SK-N-MC (cell line): ENCODE results near the gene SH3PXD2A.

Experiments
- EZH2 ChIP-seq: fragments of 200-600 bp; sonication (generic); IDR thresholded peaks from one replicate; pipeline ENCODE4 v1.6.1; 2017; ENCODE audit warnings: antibody characterized with exemption
- POLR2AphosphoS5 ChIP-seq: IDR thresholded peaks from 2 replicates; pipeline ENCODE4 v1.6.1; 2012; ENCODE audit warnings: mild to moderate bottlenecking, low read depth, low read length, borderline replicate concordance

DNA sequence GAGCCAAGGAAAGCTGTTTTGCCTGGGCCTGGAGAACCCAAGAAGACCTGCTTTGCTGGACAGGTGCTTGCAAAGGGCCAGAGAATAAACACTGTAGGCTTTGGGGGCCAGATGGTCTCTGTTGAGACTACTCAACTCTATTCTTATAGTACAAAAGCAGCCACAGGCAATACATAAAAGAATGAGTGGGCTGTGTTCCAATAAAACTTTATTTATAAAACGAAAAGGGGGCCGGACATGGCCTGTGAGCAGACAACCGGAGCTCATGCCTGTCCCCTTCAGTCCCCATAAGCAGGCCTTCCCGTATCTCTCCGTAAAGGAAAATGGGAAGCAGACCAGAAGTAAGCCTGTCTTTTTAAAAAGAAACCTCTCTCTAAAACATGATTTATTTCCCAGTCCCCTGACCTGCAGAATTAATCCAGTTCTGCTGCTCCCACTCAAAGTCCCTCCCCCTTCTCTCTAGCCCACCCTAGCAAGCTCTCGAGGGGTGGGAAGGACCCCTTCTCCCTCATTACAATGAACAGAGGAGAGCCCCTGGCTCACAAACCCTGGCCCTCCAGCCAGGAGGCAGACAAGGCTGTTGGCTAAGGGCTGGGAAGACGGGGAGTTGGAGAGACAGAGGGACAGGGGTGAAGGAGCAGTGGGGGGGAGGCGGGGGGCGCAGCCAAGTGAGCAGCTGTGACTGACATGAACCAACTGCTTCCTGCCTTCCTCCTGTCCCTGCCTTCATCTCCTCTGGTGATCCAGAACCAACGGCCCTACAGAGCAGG is 184.1 kb downstream of the SH3PXD2A start:
- no peak for TF ChIP-seq POLR2AphosphoS5
- no peak for TF ChIP-seq EZH2
